HG03060 (cell line): Measurements from ENCODE around the gene SLC17A9.
"Not testable (repeated sequence)": the region's sequence is repeated elsewhere in the genome, so short reads cannot be mapped to it uniquely, and the experiment has no call there.

Source experiments
- ATAC-seq: cut with Tn5 transposase; IDR thresholded peaks from one replicate; pipeline ENCODE4 v1.9.1; 2021; ENCODE audit warnings: low read depth, moderate number of reproducible peaks; ENCODE audit not compliant: unreplicated experiment

SLC17A9 gene

GRCh38 chr20:62953839-62954703 lies 1.6 kb downstream of the SLC17A9 start:
- ATAC-seq, result peak; percentile 37

GRCh38 chr20:62955519-62956386 lies 3.2 kb downstream of the SLC17A9 start:
- no peak for ATAC-seq

- no peak for ATAC-seq
These were observed 4.1 kb downstream of the SLC17A9 start for GRCh38 chr20:62956387-62957135.

- ATAC-seq, result no peak
These were observed 4.9 kb downstream of the SLC17A9 start for GRCh38 chr20:62957136-62958117.

GRCh38 chr20:62958388-62959100 lies 6.0 kb downstream of the SLC17A9 start:
- ATAC-seq, result no peak

GRCh38 chr20:62959101-62959971 lies 6.8 kb downstream of the SLC17A9 start:
- no peak for ATAC-seq

- no peak for ATAC-seq
These were observed 7.5 kb downstream of the SLC17A9 start for GRCh38 chr20:62959998-62960436.

- not testable (repeated sequence) for ATAC-seq
These were observed 8.2 kb downstream of the SLC17A9 start for GRCh38 chr20:62960446-62961309.

- ATAC-seq, result no peak
These were observed 8.8 kb downstream of the SLC17A9 start for GRCh38 chr20:62961310-62961783.

GRCh38 chr20:62961799-62962198 lies 9.3 kb downstream of the SLC17A9 start:
- ATAC-seq, result no peak

GRCh38 chr20:62962221-62962879 lies 9.8 kb downstream of the SLC17A9 start:
- no peak for ATAC-seq

GRCh38 chr20:62962891-62963613 lies 10.5 kb downstream of the SLC17A9 start:
- ATAC-seq, result no peak

GRCh38 chr20:62963614-62964397 lies 11.3 kb downstream of the SLC17A9 start:
- ATAC-seq, result no peak

GRCh38 chr20:62964700-62965099 lies 12.2 kb downstream of the SLC17A9 start:
- no peak for ATAC-seq

- no peak for ATAC-seq
These were observed 12.9 kb downstream of the SLC17A9 start for GRCh38 chr20:62965363-62965771.
